GM03348 (cell line): ENCODE measurements around the gene GRHL1.

Source experiments
- DNase-seq: peaks from one replicate; pipeline ENCODE4 v3.0.0; 2012; ENCODE audit warnings: low spot score

GRHL1 gene

GRCh38 chr2:9994462-9994861 lies 43.0 kb downstream of the GRHL1 start:
- no peak for DNase-seq

GRCh38 chr2:9995059-9995458 lies 43.6 kb downstream of the GRHL1 start:
- DNase-seq: no peak

DNA sequence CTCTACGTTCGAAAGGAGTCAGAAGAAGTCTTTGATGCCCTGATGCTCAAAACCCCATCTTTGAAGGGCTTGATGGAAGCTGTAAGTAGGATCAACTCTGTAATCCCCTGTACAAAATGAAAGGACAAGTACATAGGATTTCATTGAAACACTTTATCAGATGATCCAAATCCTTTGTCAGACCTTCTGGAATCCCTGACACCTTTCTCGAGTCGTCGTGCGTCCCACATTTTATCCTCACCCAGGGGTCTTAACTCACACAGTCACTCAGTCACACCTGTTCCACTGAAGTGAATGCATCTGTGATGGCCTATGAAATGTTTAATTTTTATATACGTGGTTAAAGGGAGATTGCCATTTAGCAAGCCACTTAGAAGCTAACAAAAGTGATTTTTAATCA lies 44.8 kb downstream of the GRHL1 start:
- DNase-seq: no peak

DNA sequence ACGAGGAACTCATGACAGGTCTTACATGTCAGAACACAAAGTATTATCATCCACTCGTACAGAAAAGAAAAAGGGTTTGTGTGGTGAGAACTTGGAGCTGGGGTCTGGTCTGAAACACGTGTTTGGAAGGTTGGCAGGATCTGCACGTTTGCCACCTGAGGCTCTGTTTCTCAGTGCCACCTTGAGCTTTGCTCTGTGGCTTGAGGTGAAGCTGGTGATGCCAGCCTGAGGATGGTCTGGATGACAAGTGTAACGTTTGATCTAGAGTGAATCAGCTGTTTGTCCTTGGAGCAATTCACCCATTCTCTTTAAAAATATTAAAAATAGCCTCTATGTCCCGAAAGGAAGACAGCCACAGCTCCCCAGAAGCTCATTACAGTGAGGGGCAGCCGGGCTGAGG lies 46.4 kb downstream of the GRHL1 start:
- no peak for DNase-seq

DNA sequence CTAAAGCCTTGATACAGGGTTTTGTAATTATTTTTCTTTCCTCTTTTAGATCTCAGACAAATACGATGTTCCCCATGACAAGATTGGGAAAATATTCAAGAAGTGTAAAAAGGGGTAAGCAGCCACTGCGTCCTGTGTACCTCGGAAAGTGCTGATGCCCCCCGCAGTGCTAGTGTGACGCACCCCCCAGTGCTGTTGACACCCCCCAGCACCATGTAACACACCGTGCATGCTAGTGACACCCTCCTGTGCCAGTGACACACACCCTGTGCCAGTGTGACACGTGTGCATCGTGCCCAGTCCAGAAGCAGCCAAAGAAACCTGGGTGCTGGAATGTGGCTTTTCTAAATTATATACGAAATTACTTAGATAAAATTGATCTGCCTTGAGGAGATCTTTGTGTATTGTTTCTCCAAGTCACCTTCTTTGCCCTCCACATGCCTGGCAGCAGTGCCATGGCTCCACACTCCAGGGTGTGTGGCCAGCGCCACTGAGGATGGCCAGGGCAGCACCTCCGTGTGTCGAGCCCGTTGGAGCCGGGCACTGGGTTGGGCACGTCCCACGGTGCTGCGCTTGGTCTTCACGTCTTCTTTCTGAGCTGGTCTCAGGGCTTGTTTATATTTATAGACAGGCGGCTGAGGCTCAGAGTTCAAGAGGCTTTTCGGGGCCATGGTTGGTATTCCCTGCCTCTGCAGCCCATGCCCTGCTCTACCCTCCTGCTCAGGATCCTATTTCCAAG lies 47.6 kb downstream of the GRHL1 start:
- DNase-seq: no peak

GRCh38 chr2:9999693-10000092 lies 48.2 kb downstream of the GRHL1 start:
- DNase-seq: no peak

- DNase-seq: no peak
Observed at GRCh38 chr2:10000541-10000940, 49.0 kb downstream of the GRHL1 start.

GRCh38 chr2:10001586-10001985 lies 50.1 kb downstream of the GRHL1 start:
- DNase-seq: no peak

- DNase-seq: no peak
Observed at GRCh38 chr2:10002109-10002508, 50.6 kb downstream of the GRHL1 start.

DNA sequence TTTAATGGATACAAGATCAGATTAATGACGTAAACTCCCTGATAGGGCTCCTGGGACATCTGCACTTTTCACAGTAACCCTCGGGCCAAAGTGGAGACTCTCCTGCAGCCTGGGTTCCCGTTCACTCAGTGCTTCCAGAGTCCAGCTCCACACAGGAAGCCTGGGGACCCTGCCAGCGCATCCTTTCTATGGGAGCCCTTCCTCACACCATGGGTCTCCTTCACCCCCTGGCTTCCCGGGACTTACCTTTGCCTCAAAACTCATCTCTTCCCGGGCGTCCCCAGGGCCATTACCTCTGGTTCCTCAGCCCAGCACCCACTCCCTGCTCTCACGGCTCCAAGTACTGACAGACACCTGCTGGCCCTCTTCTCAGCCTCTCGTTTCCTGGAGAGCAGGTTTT lies 51.2 kb downstream of the GRHL1 start:
- no peak for DNase-seq

DNA sequence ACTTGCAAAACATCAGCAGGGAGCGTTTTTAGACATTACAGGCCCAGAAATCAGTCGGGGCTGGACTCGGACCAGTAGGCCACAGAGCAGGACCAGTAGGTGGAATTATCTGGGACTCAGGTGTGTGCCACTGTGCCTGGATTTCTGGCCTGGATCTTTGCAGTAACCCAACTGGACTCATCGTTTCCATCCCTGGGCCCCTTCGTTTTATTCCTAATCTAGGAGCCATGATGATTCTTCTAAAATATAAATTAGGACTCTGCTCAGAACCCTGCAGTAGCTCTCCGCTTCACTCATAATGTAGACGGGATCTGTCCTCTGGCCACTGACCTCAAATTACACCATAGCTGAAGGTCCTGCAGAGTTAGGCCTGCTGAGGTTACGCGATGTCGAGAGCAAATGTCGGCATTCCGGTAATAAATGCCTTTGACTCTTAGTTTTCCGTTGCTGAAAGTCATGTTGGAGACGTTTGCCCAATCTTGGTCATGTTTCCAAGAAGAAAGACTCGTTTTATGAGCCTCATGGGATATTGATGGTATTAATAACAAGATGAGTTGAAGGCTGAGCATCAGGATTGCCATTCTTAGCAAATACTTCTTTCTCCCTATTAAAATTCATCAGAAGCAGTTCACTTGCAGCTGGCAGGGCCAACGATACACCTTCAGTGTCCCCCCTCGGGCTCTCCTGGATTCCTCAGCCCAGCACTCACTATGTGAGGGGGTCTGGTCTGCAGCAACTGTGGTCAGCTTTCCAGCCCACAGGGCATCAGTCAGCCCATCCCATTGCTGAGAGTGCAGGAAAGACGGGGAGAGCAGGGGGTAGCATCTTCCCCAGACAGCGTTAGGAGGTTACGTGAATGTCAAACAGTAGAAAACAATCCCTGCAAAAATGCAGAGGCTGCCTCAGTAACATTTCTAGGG lies 52.0 kb downstream of the GRHL1 start:
- DNase-seq: no peak

DNA sequence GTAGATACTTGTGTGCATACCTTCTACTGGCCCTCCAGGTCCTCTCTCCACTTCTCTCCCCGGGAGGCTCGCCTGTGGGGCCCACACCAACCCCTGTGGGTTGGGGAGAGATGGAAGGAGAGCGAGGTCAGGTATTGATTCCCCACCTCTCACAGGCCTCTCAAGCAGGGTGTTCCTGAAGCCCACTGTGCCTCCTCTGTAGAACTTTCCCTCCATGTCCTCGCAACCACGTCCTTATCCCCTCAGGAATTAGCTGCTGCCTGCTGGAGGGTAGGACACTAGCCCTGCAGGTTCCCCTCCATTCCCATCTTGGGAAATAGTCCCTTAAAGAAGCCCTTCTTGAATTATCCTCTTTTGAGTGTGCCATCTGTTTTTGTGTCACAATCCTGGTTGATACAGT lies 52.9 kb downstream of the GRHL1 start:
- DNase-seq: no peak

GRCh38 chr2:10004836-10005235 lies 53.3 kb downstream of the GRHL1 start:
- DNase-seq: no peak

- no peak for DNase-seq
Observed at GRCh38 chr2:10005461-10006235, 54.2 kb downstream of the GRHL1 start.

GRCh38 chr2:10006236-10007161 lies 55.0 kb downstream of the GRHL1 start:
- DNase-seq: no peak

GRCh38 chr2:10007435-10007834 lies 55.9 kb downstream of the GRHL1 start:
- DNase-seq: peak; percentile 67

GRCh38 chr2:10007921-10008808 lies 56.7 kb downstream of the GRHL1 start:
- DNase-seq: no peak

- DNase-seq: no peak
Observed at GRCh38 chr2:10008809-10009176, 57.3 kb downstream of the GRHL1 start.

GRCh38 chr2:10009271-10009810 lies 57.8 kb downstream of the GRHL1 start:
- no peak for DNase-seq
